COLO668 (cell line): ENCODE data around the gene TRMO.

Experiments used
- DNase-seq: peaks from one replicate; lab custom pipeline; 2025; ENCODE audit not compliant: unreplicated experiment; lab: John Stamatoyannopoulos, UW

TRMO gene

DNA sequence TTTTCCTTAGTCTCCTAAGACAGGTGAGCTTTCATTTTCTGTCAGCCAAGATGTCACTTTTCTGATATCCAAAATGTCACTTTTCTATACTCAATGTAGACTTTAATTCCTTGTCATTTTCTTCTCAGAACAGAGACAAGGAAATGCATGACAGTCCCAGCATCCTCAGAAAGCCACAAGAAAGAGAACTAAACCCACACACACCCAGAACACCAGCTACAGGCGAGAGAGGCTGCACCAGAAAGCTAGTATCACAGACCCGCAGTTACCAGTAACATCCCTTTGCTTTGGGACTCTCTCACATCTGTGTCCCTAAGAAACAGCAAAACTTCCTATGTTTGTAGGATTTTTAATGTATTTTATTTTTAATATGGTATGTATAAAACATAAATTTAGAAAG is 17.1 kb downstream of the TRMO start:
- DNase-seq: no peak

DNA sequence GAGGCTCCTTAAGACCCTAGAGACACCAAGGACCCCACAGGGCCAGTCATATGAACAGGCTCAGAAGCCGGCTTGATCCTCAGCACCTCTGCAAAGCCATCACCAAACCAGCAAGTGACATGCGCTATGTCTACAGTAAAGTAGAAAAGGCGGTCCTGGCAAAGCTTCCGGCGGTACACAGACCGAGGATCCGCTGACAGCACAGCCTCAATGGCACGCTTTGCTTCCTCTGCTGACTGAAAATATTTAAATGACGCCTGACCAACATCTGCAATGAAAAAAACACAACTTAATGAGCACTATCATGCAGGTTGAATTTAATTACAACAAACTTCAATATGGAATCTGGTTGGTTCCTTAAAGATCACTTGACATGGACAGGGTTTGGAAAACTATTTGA is 17.6 kb downstream of the TRMO start:
- DNase-seq: no peak

DNA sequence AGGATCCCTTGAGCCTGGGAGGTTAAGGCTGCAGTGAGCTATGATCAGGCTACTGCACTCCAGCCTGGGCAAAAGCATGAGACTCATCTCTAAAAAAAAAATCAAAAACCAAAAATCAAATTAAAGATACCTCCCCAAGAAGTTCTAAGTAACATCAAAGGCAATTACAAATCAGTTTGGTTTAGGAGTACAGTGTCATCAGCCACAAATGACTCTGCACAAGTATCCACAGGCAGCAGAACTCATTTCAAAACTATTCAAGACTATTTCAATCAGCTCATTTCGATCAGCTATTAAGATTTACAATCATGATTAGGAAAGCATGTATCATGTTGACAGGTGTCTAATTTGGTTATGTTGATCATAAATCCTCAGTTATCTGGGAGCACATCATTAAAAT is 19.1 kb downstream of the TRMO start:
- DNase-seq: no peak

DNA sequence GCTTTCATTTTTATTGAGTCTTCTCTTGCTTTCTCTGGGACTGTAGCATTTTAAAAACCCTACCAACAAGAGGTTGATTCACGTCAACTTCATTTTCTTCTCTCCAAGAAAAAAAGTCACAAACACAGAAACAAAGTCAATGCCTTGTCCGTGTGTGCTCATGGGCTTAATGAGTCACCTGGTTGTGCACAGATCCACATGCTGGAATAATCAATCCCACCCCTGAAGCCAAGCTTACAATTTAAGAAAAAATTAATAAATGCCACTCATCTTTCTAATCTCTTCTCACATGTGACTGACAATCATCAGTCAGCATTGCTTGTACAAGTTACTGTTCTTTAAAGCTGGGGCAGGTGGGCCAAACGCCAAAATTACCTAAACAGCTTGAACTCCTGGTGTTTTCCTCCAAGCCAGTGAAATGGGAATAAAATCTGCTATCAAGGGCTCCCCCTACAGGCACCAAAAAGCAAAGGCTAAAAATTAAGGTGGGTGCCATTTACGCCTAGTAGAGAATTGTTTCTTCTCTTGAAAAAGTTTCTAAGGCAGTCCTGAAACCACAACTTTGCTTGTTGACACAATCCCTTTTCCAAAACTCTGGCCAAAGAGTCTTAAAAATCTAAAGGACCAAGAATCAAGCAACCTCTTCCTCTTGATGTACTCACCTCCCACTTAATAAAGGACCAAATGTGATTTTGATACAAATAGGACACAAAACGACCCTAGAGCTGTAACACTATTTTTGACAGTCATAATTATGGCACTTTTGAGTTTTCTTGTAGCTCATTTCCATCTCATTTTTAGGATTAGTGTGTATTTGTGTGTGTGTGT is 21.3 kb downstream of the TRMO start:
- DNase-seq: no peak

DNA sequence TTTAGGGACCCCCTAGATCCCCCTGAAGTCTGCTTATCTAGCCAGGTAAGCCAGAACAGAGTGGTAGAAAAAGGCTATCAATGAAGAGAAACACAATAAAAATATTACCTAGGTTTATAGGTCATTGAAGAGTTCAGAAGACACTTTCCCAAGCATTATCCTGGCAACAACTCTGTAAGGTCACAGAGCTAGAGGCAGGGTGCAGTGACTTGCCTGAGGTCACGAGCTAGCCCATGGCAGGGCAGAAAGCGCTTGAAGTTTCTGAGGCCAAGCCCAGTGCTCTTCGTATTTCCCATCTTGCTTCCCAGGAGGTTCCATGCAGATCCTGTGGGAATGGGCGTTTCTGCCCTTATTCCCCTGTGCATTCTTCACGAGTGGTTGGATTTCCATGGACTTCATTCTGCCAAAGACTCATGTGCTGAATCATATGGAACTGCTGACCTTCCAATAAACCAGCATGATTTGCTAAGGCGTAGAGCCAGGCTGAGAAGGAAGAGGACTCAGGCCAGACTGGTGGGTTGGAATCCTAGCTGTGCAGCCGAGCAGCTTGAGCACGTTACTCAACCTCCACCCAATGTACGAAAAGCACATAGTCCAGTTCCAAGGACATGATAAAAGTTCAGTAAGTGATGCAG is 22.1 kb downstream of the TRMO start:
- no peak for DNase-seq

DNA sequence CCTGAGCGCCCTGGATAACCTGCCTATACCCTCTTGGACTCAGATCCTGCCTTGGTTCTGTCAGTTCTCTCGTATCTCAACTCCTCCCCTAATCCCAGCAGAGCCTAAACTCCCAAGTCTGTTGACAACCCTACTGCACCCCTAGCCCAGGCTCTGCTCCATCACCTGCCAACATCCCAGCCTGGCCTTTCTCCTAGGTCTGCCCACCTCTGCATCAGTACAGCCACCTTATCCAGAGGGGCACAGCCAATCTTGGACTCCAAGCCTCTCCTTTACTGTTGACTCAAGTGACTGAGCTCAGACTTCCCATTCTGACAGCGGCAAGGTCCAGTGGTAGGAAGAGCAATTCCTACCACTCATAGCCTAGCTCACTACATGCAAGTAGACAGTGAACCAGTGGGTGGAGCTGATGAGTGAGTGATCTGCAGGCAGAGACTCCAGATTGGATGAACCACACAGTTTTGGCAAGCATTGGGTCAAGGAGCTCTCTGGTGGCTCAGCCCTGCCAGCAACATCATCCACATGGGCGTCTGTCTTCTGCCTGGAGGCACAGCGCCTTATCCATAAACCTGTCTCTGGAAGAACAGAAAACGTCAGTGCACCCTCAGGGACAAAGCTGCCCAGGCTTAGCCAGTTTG is 26.5 kb downstream of the TRMO start:
- no peak for DNase-seq

DNA sequence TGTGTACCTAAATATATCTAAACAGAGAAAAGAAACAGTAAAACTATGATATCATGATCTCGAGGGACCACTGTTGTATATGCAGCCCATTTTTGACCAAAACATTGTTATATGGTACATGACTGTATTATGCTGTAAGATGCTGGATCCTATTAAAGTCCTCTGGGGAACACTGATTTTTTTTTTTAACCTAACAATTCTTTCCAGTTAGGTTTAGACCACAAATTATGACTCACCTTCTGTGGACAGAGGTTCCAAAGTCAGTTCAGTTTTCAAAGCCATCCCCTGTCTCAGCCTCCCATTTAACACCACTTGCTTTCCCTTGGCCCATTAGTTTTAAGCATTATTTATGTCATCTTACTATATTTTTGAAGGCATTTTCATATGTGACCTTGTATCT is 27.1 kb downstream of the TRMO start:
- DNase-seq: no peak

DNA sequence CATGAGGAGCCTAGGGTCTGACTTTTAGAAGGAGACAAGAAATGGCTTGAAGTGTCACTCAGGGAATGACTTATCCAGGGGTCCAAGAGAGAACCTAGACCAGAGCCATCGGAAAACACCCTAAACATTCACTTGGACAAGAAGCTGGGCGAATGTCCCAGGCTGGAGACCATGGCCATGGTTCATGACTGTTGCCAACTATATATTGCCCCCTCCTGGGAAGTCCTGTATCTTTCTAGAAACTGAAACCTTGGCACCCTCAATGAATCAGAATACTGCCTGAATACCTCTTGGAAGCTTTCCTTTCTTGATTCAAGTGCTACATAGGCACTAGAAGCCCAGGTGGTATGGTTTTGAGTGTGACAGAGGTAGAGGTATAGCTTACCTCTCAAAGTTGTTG is 29.9 kb downstream of the TRMO start:
- no peak for DNase-seq

DNA sequence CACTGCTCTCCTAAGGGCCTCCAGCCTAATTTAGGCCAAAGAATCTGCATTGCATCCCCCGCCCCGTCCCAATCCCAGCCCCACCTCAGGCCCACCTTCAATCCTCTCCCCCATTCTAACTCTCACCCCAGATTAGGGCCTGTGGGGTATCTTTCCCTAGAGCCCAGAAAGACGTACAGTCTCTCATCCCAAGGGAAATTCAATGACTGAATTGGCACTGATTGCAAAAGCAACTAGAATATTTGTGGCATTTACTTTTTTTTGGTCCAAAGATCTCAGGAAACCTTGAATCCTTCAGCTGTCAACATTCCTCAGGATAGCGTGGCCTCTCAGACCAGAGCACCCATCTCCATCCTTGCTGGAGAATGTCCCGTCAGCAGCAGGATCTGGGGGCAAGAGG is 30.6 kb downstream of the TRMO start:
- no peak for DNase-seq

DNA sequence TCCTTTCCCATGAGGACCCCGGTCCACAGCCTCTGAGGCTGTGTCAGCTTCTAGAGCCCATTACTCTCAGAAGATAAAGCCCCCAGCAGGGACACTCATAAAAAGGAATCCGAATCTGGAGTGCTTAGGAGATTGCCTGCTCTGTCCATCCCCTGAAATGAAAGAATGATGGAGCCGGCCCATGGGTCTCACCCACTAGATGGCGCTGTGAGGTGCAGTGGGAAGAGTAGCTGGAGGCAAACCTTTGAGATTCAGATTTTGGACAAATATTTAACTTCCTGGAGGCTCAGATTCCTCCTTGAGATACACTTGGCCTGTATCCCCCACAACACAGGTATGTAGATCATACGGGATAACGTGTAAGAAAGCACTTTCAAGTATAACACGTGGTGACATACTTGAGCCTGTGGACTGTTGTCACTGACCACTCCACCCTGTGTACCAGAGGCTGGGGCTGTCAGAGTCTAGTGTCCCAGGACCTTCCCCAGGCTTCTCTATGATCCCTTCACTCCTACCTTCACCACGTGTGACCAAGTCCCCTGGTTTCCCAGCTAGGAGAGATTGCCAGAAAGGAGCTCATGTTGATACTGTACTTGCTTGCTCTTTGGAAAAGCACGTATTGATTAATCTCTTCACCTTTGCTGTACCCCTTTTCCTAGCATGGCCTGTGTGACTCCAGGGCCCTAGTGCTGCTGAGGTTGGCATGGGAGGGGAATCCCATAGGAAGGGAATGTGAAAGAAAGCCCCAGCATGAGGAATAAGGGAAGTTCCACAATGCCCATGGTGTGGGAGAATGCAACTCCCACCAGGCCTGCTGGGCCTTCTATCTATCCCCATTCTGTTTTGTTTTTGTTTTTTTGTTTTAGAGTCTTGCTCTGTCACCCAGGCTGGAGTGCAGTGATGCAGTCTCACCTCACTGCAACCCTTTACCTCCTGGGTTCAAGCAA is 32.1 kb downstream of the TRMO start:
- DNase-seq: peak; percentile 13

DNA sequence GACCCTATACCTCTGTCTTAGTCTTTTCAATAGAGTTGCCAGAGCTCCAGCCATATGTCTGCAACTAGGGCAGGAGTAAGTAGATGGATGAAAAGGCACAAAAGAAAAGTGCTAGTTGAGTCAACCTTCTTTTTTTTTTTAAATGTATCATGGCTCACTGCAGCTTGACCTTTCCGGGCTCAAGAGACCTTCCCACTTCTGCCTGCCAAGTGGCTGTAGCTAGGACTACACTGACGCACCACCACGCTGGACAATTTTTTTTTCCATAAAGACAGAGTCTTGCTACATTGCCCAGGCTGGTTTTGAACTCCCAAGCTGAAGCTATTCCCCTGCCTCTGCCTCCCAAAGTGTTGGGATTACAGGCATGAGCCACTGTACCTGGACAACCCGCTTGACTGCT is 42.0 kb downstream of the TRMO start:
- DNase-seq: no peak

DNA sequence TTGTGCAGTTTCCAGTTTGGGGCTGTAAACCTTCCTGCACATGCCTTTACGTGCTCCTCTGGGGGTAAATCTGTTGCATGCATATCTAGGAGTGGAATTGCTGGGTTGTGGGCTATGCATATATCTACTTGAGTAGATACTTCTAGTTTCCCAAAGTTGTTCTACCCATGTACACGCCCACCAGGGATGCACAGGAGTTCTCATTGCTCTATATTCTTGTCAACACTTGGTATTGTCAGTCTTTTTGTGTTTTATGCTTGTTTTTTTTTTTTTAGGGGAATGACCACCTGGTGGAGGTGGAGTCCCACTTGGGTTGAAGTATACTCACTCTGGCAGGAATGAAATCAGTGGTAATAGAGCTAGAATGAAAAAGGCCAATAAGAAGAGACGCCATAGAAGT is 46.2 kb downstream of the TRMO start:
- DNase-seq: no peak

DNA sequence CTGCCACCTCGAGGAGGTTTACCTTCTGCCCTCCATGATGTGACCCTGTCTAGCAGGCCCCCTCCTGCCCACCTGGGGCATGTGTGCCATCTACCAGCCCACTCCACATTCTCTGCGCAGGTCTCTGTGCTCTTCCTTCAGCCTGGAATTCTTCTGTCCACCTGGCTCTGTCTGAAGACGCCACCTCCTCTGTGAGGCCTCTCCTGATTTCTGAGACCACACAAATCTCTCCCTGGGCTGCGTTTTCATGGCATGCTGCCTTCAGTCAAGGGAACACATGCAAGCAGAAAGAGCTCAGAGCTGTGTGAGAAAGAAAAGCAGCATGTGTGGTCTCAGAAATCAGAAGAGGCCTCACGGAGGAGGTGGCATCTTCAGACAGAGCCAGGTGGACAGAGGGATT is 47.2 kb downstream of the TRMO start:
- DNase-seq: no peak

DNA sequence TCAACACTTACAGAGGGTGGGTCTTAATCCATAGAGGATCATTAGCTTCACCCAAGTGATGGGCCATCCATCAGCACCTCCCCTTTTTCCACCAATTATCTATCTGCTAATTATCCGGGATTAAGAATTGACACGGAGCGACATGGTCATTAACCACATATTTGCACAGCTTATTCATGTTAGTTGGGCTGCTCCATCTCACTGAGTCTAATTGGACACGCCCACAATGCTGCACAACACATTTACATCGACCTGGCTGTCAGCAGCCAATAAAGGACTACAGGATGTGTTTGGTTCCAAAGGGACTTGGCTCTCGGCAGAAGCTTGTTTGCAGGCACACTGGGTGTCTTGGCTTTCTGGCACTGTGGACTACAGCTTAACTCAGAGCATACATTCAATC is 47.7 kb downstream of the TRMO start:
- DNase-seq: no peak

DNA sequence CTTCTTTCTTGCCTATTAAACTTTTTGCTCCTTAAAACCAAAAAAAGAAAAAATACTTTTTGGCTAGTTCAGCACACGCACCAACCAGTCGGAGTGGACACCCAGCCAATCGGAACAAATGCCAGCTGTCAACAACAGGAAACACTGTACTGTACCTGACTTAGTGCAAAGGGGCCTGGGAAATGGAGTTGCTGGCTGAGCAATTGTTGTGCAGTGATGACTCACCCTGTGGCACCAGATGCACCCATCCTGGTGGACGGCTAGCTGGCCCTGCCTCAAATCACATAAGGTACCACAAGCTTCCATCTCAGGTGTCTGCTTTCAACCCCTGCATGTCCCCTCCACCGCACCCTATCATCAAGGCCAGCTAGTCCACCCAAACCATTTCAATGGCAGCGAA is 48.4 kb downstream of the TRMO start:
- peak; percentile 35 for DNase-seq

DNA sequence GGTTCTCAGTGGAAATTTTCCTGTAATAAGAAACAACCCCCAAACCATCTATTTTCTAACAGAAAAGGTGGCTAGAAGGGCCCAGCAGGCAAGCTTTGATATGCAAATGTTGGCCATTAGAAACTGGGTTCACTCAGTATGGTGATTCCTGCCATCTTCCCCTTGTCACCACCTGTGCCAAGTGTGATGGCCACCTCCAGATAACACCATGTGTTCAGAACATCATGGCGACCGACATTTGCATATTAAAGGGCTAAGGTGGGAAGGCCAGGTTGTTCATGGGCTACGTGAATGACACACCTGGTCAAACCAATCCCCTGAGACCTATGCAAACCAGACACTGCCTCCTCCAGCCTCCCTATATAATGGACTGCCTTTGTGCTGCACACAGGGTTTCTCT is 48.9 kb downstream of the TRMO start:
- no peak for DNase-seq

DNA sequence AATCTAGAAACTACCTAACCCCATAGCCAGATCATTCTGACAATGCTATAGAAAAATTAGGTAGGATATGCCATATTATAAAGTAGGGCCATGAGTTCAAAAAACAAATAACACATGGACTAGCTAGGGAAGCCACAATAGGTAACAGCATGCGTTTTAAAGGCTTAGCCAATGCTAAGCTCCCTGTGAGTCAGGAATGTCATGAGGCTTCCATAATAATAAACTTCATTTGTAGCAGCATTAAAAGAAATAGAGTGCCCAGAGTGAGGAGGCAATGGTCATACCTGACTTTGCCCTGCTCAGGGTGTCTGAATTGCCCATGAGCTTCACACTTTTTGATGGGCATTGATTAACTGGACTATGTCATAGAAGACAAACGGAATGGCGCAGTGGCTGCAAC is 53.4 kb downstream of the TRMO start:
- DNase-seq: no peak

DNA sequence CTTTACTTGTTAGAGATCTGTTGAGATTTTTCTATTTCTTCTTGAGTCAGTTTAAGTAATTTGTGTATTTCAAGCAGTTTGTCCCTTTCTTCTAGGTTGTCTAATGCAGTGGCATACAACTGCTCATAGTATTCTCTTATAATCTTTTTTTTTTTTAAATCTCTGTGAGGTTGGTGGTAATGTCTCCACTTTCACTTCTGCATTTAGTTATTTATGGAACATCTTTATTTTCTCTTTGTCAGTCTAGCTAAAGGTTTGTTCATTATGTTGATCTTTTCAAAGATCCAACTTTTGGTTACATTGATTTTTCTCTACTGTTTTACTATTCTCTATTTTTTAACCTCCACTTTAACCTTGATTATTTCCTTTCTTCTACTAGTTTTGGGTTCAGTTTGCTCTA is 55.5 kb downstream of the TRMO start:
- no peak for DNase-seq

DNA sequence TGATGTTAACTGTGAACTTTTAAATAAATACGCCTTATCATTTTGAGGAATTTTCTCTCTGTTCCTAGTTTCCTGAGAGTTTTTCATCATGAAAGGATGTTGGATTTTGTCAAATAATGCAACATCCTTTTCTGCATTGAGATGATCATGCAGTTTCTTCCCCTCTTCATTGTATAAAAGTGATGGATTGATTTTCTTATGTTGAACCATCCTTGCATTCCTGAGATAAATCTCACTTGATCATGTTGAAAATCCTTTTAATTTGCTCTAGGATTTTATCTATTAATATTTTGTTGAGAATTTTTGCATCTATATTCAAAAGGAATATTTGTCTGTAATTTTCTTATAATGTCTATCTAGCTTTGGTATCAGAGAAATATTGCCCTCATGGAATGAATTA is 56.0 kb downstream of the TRMO start:
- no peak for DNase-seq

DNA sequence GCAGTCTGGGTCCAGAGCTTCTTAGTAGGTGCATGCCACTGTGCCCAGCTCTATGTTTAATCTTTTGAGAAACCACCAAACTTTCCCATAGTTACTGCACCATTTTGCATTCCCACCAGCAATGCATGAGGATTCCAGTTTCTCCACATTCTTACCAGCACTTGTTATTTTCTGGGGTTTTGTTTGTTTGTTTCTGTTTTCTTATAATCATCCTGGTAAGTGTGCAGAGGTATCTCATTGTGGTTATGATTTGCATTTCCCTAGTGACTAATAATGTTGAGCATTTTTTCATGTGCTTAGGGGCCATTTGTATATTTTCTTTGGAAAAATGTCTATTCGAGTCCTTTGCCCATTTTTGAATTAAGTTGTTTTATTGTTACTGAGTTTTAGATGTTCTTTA is 57.9 kb downstream of the TRMO start:
- DNase-seq: no peak

DNA sequence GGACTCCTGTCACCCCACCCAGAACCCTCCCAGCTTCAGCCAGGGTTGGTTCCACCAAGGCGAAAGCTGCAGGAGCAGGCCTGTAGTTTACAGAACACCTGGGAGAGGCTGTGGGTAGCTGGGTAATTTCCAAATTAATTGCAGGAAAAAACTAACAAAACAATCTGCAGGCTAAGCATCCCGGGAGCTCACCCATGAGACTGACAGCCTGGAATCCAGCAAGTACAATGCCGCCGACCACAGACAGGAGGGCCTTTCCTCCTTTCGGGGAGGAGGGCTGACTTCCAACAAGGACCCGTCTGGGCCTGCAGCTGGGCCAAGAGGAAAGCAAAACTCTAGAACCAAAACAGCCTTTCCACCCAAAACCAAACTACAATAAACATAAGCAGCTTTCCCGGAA is 59.0 kb downstream of the TRMO start:
- DNase-seq: no peak

DNA sequence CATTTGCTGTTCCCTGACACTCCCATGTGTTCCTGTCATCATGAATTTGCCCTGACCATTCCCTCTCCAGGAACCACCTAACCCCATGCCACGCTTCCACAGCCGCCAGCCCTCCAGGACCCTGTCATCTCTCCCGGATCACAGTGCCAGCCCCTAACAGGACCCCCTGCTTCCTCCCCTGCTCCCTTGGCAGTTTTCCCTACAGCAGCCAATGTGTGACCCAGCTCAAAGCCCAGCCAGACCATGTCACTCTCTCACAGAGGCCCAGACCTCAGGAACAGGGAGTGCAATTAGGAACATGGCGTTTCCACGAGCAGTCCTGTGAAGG is 61.2 kb downstream of the TRMO start:
- DNase-seq: no peak
